Stimulated activated CD8-positive, alpha-beta memory T cell treated with anti-CD3 and anti-CD28 coated beads, Interleukin-4, amount 100 ng/mL, for 1 hour (primary cell): Measurements from ENCODE around the gene FGF19.

Source experiments
- DNase-seq, 2 donors: peaks; one replicate each; pipeline ENCODE4 v3.0.0-alpha.2; 2020; ENCODE audit warnings: low read depth in 2 of 2, low spot score in 1 of 2

The FGF19 gene

GRCh38 chr11:69656536-69657455 is 47.0 kb downstream of the FGF19 start:
- DNase-seq: no peak

- DNase-seq: no peak
These were observed 48.1 kb downstream of the FGF19 start for GRCh38 chr11:69655479-69656428.

DNA sequence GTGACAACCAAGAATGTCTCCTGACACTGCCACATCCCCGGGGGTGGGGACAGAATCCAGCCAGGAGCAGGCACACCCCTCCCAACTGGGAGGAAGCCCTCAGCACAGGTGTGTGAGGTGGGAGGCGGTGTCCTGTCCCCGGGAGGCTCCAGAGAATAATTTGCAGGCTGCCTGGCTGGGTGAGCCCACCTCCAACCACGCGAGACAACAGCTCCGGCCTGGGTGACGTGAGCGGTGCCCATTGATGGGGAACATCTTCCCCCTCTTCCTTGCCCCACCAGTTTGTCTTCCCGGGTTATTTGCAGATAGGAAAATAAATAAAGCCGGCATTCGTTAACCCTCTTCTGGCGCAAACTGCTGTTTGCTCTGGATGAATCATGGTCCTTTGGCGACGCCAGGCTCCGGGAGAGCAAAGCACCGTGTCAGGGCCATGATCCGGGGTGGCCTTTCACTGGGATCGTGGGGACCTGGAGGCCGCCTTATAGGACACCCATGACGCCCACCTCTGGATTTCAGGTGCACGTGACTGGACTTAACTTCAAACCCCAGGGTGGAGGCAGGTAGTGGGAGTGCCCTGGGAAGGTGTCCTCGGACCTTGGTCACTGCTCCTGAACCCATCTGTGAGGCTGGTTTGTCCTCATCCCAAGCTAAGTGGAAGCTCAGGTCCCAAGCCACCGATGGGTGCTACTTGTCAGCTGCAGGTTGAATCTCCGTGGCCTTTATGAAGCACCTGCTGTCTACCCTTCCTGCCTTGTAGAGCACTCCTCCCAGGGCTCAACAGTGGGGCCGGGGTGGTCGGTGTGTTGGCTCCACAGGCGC is 49.0 kb downstream of the FGF19 start:
- no peak for DNase-seq

DNA sequence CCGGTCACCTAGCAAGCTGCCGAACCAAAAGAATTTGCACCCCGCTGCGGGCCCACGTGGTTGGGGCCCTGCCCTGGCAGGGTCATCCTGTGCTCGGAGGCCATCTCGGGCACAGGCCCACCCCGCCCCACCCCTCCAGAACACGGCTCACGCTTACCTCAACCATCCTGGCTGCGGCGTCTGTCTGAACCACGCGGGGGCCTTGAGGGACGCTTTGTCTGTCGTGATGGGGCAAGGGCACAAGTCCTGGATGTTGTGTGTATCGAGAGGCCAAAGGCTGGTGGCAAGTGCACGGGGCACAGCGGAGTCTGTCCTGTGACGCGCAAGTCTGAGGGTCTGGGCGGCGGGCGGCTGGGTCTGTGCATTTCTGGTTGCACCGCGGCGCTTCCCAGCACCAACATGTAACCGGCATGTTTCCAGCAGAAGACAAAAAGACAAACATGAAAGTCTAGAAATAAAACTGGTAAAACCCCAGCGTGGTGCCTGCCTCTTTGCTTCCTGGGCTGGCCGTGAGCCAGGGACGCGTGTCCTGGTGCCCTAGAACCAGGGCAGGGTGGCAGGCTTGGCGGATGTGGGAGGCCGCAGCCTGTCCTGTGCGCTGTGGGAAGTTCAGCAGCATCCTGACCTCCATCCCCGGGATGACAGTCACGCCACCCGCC is 49.7 kb downstream of the FGF19 start:
- no peak for DNase-seq

DNA sequence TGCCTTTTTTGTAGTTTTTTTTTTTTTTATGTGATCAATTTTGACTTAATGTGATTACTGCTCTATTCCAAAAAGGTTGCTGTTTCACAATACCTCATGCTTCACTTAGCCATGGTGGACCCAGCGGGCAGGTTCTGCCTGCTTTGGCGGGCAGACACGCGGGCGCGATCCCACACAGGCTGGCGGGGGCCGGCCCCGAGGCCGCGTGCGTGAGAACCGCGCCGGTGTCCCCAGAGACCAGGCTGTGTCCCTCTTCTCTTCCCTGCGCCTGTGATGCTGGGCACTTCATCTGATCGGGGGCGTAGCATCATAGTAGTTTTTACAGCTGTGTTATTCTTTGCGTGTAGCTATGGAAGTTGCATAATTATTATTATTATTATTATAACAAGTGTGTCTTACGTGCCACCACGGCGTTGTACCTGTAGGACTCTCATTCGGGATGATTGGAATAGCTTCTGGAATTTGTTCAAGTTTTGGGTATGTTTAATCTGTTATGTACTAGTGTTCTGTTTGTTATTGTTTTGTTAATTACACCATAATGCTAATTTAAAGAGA is 50.3 kb downstream of the FGF19 start:
- no peak for DNase-seq

DNA sequence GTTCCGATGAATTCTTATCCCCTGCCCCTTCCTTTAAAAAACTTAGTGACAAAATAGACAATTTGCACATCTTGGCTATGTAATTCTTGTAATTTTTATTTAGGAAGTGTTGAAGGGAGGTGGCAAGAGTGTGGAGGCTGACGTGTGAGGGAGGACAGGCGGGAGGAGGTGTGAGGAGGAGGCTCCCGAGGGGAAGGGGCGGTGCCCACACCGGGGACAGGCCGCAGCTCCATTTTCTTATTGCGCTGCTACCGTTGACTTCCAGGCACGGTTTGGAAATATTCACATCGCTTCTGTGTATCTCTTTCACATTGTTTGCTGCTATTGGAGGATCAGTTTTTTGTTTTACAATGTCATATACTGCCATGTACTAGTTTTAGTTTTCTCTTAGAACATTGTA is 50.8 kb downstream of the FGF19 start:
- no peak for DNase-seq

GRCh38 chr11:69651834-69652620 is 51.8 kb downstream of the FGF19 start:
- DNase-seq: no peak

- DNase-seq: no peak
These were observed 52.9 kb downstream of the FGF19 start for GRCh38 chr11:69650832-69651344.

- DNase-seq: no peak
These were observed 53.6 kb downstream of the FGF19 start for GRCh38 chr11:69650081-69650831.

- DNase-seq: no peak
These were observed 54.3 kb downstream of the FGF19 start for GRCh38 chr11:69649576-69649900.

GRCh38 chr11:69648679-69649575 is 54.9 kb downstream of the FGF19 start:
- DNase-seq: no peak
